IPS-18c (cell line): ENCODE data around the gene TCEANC.
A peak's percentile ranks its signal among the peaks of the same experiment; 100 is the strongest.
"Not testable (repeated sequence)": the region's sequence is repeated elsewhere in the genome, so short reads cannot be mapped to it uniquely, and the experiment has no call there.

ENCODE experiments used
- H3K4me3 ChIP-seq: 2 replicates; pipeline ENCODE4 v1.7.0; 2013; ENCODE audit warnings: low read depth, mild to moderate bottlenecking, low read length, moderate library complexity; ENCODE audit not compliant: insufficient read depth
- H3K9me3 ChIP-seq: one replicate; pipeline ENCODE4 v1.6.1; 2013; ENCODE audit warnings: mild to moderate bottlenecking, low read length, moderate library complexity; ENCODE audit not compliant: control insufficient read depth, insufficient read depth

Gene TCEANC

DNA sequence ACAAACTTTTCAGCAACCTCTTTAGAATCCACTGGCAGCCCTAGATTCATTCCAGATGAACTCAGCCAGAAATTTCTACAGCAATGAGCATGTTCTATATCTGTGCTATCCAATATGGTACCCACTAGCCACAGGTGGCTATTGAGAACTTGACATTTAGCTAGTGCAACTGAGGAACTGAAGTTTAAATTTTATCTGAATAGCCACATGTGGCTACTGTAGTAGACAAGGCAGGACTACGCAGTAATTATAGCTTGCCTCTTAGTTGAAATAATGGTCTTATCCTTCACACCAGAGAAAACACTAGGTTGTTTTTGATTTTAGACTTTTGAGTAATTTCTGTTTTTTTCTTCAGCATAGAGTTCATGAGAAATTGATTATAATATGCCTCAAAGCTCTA is 2.6 kb upstream of the TCEANC start:
- no peaks in the 10 kb centered on the region for H3K9me3 ChIP-seq
- no peak overlapping the region for H3K4me3 ChIP-seq

DNA sequence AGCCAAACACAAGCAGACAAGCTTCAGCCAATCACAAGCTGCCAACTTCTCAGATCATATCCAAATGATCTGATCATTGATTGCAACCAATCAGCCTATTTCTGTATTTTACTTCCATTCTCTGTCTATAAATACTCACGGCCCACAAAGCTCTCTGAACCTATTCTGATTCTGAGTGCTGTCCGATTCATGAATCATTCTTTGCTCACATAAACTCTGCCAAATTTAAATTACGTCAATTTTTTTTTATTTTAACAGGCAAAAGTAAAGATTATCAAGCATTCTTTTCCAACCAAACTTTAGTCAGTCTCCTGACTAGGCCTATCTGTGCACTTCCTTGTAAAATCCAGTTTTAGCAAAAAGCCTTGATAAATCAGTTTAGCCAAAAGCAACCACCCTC is 1.8 kb upstream of the TCEANC start:
- no peak overlapping the region for H3K4me3 ChIP-seq
- no peaks in the 10 kb centered on the region for H3K9me3 ChIP-seq

DNA sequence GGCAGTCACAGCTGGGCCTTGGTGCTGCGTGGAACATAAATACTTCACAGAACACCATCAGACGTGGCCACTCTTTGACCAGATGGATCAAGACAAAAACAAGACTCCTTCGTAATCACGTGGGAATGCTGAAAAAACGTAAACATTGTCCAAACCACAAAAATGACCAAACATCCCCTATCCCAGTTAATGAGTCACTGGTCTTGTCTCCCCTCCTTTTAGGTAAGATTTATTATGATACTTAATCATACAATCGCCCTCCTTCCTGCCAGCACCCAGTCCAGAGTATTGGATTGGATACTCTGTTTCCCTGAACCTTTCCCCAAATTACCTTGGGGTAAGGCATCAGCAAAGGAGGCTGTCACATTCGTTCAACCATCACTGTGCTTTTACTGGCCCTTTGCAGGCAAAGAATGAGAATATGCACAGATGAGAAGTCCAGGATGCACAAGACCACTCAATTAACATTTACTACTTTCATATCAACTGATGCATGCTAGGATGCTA is 601 bp upstream of the TCEANC start:
- H3K9me3 ChIP-seq, result no peaks in the 10 kb centered on the region
- no peak overlapping the region; the same call in 1 of the 2 replicates for H3K4me3 ChIP-seq

DNA sequence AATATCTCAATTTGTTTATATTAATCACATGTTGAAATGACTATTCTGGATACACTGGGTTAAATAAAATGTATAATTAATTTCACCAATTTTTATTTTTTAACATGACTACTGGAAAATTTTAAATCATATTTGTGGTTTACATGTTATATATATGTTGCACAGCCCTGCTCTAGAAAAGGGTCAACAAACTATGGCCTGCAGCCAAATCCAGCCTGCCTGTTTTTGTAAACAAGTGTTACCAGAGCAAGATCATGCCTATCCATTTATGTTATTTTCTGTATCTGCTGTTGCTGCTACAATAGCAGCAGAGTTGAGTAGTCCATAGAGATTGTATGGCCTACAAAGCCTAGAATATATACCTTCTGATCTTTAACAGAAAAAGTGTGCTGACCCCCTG is 1.2 kb downstream of the TCEANC start:
- H3K4me3 ChIP-seq, result peak overlapping the region; percentile 57

DNA sequence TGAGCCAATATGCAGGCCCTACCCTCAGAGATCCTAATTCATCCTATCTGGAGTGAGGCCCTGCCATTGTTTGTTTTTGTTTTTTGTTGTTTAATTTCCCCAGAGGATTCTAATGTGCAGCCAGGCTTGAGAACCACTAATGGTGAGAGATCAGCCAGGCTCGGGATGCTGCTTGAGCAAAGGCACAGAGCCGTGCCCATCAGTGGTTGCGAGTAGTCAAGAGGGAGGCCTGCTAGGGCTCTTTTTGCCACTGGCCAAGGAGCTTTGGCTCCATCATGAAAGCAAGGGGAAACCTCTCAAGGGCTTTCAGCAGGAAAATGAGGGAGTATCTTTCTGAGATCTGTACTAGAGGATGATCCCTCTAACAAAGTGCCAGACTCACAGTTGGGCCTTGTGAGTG is 2.7 kb downstream of the TCEANC start:
- no peaks in the 10 kb centered on the region for H3K9me3 ChIP-seq
- no peak overlapping the region for H3K4me3 ChIP-seq

More for the DNA sequence above, 1.2 kb downstream of the TCEANC start:
- no peaks in the 10 kb centered on the region for H3K9me3 ChIP-seq

DNA sequence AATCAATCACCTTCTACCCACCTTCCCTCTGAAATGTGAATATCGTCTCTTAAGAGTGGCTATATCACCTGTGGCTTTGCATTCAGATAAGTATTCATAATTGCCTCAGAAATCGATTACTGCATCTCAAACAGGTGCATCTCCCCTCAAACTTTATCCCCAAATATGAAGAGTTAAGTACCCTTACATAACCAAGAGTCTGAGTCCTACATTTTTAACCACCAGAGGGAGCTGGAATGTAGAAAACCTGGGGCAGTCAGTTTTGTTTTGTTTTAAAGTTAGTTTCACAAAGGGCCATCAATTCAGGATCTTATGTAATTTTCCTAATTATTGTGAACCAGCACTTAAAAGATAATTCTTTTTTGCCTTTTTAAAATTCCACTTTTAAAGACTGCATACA is 5.7 kb downstream of the TCEANC start:
- no peak overlapping the region for H3K4me3 ChIP-seq
- peaks cover 3% of the 10 kb centered on the region for H3K9me3 ChIP-seq

DNA sequence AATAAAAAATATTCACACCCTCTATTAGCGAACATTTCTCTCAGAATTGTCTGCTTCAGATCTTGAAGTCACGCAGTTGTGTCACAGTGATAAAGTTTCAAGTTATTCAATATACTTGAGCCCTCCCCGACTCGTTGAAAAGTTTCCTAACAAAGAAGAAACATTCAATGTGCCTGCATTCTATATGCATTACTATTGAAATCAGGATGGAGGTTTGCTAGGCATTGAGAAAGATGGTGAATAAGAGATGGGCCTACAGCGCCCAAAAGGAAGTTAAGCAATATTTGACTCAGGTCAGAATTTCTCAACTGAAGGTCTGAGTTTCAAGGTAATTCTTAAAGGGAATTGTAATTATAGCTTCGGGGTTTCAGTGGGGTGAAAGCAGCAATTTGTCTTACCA is 6.1 kb downstream of the TCEANC start:
- Histone ChIP-seq H3K9me3 (peaks cover 3% of the 10 kb centered on the region), H3K4me3 (no peak overlapping the region)

DNA sequence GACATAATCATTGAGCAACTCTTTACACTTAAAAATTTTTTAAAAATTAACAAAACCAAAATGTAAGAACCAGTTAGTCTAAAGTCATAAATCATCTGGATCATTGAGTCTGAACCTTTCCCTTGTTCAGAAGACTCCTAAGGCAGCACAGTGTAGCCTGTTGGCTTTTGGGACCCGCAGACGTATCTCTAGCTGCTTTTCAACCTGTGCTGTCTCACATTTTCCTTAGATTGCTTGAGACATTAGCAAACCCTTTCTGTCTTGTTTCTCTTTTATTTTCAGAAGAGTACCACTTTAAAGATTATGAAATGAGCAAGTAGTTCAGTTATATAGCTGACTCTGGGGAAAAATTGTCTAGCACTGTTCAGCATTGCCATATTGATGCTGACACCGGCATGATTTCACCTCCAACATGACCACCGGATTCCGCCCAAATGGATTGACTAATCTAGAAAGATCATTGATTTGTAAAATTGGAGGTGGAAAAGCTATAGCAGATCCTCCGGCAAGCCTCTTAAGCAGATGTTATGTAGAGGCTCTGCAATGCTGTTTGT is 8.9 kb downstream of the TCEANC start:
- Histone ChIP-seq H3K4me3 (no peak overlapping the region), H3K9me3 (peaks cover 3% of the 10 kb centered on the region)

DNA sequence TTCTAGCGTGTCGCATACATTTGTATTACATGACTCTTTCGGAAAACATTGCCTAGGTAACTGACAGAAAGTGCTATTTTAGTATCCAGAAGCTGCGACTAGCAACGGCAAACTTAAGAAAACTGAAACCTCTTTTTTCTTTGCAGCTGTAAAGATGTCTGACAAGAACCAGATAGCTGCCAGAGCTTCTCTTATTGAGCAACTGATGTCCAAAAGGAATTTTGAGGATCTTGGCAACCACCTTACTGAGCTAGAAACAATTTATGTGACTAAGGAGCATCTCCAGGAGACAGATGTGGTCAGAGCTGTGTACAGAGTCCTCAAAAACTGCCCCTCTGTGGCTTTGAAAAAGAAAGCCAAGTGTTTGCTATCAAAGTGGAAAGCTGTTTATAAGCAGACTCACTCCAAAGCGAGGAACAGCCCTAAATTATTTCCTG is 9.4 kb downstream of the TCEANC start:
- no peak overlapping the region for H3K4me3 ChIP-seq
- H3K9me3 ChIP-seq, result peaks cover 3% of the 10 kb centered on the region

DNA sequence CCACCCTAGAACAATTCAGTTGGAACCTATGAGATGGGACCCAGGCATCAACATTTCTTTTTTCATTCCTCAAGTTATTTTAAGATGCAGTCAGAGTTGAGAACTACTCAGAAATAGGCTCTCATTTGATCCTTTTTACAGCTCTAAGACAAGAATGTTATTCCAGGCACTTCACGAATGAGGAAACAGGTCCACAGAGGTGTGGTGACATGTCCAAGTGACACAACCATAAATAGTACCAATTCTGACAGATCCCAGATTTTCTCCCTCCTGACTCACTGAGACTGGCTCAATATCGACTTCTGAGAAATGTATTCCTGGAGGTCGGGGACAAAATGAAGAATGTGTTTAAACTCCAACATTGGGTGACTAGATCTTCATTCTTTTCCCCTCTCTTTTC is 11.1 kb downstream of the TCEANC start:
- peaks cover 6% of the 10 kb centered on the region for H3K9me3 ChIP-seq
- no peak overlapping the region for H3K4me3 ChIP-seq

DNA sequence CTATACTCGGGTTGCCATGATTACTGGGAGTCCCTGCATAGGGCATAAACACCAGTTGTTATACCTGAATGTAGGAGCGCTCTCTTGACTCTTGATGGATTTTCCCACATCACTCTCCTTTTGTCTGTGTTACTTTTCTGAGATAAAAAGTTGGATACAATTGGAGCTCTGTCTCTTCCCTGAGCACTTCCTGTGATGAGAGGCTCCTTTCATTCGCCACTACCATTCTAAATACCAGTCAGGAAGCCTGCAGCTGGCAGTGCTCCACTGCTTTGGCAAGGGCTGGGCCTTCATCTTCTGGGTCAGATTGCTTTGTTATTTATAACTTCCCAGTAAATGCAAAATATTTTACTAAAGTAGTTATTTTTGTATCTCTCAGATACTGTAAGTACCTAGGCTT is 13.9 kb downstream of the TCEANC start:
- no peak overlapping the region for H3K4me3 ChIP-seq

DNA sequence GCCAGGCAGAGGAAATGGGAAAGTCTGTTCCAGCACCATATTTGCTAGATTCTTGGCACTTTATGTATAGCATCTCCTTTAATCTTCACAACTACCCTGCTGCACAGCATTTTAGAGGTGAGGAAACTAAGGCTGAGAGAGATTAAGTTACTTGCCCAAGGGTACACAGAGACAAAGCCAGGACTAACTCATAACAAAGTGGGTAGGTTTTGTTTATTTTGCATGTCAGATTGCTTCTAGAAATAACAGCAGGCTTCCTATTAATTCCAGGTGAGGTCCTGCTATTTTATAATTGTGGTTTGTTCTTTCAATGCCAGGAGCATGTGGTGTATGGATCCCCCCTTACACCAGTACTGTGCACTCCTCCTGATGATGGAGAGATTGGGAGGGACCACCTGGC is 15.0 kb downstream of the TCEANC start:
- Histone ChIP-seq H3K4me3 (no peak overlapping the region), H3K9me3 (peaks cover 2% of the 10 kb centered on the region)

More for the DNA sequence above, 13.9 kb downstream of the TCEANC start:
- peaks cover 2% of the 10 kb centered on the region for H3K9me3 ChIP-seq

DNA sequence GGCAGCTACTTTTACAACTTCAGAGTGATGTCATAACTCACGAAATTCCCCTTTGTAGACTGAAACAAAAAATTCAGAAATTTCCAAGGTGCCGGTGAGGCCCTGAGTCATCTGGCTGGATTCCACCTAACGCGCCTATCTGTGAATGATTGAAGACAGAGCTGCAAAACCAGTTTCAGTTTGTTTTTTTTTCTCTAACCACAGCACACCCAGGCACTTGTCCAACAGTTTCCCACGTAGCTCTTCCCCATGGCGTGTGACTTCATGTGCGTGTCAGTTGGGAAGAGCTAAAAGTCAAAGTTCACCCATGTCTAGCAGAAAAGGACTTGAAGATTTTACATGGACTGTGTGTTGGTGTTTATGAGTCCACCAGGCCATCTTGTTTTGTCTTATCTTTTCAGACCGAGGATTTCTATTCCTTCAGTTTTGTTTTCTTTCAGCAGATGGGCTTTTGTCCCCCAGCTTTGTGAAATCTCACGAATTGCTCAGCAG is 16.4 kb downstream of the TCEANC start:
- H3K9me3 ChIP-seq, result peaks cover 2% of the 10 kb centered on the region
- H3K4me3 ChIP-seq, result no peak overlapping the region

DNA sequence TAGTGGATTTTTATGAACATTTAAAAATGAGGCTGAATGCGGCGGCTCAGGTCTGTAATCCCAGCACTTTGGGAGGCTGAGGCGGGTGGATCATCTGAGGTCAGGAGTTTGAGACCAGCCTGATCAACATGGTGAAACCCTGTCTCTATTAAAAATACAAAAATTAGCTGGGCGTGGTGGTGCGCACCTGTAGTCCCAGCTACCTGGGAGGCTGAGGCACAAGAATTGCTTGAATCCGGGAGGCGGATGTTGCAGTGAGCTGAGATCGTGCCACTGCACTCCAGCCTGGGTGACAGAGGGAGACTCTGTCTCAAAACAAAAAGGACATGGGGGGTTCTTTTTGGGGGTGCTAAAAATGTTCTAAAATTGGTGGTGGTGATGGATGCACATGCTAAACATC is 16.8 kb downstream of the TCEANC start:
- not testable (repeated sequence) for H3K9me3 ChIP-seq, H3K4me3 ChIP-seq

DNA sequence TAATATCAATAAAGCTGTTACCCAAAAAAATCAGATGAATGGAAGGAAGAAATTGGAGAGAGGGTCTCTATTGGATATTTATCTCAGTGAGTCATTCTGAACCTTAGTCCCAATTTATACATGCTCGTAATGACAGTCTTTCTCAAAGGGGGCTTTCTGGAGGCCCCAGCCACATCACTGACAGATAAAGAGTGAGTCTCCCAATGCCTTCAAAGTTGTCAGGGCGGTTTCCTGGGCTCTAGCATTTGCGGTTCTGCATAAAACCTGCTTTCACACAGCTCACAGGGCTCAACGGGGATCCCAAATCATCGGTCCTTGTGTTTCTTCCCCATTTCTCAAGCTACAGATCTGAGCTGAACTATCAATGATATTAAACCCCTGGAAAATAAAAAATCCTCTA is 17.3 kb downstream of the TCEANC start:
- peaks cover 2% of the 10 kb centered on the region for H3K9me3 ChIP-seq
- H3K4me3 ChIP-seq, result no peak overlapping the region

DNA sequence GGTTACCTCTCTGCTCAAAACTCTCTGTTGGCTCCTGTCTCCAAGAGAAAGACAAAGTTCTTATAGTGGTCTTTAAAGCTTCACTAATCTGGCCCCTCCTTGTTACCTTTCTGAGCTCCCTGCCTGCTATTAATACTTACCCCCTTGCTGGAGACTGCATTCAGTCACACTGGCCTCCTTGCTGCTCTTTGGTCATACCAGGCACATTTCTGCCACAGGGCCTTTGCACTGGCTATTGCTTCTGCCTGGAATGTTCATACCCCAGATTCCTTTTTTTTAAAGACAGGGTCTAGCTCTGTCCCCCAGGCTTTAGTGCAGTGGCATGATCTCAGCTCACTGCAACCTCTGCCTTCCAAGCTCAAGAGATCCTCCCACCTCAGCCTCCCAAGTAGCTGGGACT is 20.1 kb downstream of the TCEANC start:
- Histone ChIP-seq H3K4me3 (no peak overlapping the region), H3K9me3 (no peaks in the 10 kb centered on the region)

DNA sequence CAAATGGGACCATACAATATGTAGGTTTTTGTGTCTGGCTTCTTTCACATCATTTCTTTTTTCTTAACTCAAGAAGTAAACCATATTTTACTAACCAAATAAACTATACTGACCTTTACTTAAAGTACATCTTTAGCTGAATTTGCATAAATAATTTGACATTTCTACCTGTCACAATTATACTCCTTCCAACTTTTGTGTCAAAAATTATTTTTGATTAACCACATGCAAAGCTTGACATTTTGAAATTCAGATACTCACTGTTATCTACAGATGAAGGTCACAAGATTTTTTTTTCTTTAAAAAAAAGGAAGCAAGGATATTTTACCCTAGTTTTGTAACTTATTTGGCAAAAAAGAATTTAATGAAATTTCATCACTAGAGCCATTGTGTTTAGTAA is 23.9 kb downstream of the TCEANC start:
- H3K4me3 ChIP-seq, result no peak overlapping the region
- H3K9me3 ChIP-seq, result no peaks in the 10 kb centered on the region

DNA sequence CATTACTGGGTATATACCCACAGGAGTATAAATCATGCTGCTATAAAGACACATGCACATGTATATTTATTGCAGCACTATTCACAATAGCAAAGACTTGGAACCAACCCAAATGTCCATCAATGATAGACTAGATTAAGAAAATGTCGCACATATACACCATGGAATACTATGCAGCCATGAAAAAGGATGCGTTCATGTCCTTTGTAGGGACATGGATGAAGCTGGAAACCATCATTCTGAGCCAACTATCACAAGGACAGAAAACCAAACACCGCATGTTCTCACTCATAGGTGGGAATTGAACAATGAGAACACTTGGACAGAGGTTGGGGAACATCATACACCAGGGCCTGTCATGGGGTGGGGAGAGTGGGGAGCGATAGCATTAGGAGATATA is 26.8 kb downstream of the TCEANC start:
- not testable (repeated sequence) for H3K9me3 ChIP-seq, H3K4me3 ChIP-seq

DNA sequence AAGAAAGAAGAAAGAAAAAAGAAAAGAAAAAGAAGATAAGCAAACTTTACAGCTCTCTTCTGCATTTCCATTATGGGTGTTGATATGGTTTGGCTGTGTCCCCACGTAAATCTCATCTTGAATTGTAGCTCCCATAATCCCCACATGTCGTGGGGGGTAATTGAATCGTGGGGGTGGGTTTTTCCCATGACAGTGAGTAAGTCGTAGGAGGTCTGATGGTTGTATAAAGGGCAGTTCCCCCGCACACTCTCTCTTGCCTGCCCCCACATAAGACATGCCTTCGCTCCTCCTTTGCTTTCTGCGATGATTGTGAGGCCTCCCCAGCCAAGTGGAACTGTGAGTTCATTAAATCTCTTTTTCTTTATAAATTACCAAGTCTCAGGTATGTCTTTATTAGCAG is 28.7 kb downstream of the TCEANC start:
- Histone ChIP-seq H3K4me3 (no peak overlapping the region), H3K9me3 (no peaks in the 10 kb centered on the region)
